ENCODE measurements around the gene XRCC6. TPM values are rescaled to one million over a fixed set of nuclear protein-coding genes. Genes with fewer than 3 reads are reported as not detected.
A peak's percentile ranks its signal among the peaks of the same experiment; 100 is the strongest.

The XRCC6 gene
- total and polyA plus RNA-seq, 2 of the 4 experiments (the other 2 are of a cell fraction), result 202 to 401 TPM

DNA sequence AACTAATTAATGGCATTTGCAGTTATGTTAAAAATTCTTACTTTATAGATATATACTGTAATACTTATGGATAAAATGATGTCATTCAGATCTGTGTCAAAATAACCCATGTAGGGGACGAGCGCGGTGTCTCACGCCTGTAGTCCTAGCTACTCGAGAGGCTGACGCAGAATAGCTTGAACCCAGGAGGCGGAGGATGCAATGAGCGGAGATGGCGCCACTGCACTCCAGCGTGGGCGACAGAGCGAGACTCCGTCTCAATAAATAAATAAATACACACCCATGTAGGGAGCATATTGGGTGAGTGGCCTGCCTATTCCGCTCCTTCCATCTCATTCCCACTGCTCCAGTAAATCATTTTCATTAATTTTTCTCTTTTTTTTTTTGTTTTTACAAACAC, 60.5 kb downstream of the XRCC6 start:
- Histone ChIP-seq H3K14ac (replicated peaks; ENCODE audit: low read depth, low read length) (no peak overlapping the region), H2BK5ac (ENCODE audit: low read depth, low read length, poor library complexity, severe bottlenecking) (no peak overlapping the region), H3K56ac (ENCODE audit: extremely low read depth, insufficient read depth, low read length) (no peak overlapping the region), H3K4me1 (ENCODE audit: control insufficient read depth, insufficient read depth, low read length) (no peaks in the 10 kb centered on the region; the same call in 1 of the 2 replicates), H4K5ac (ENCODE audit: low read depth, low read length) (no peak overlapping the region), H3K79me1 (ENCODE audit: low read depth in 1 of 2, low read length in 2 of 2) (peaks cover 22 to 62% of the 10 kb centered on the region in 2 experiments), H3K9ac (ENCODE audit: low read depth, low read length) (no peak overlapping the region), H3K4ac (ENCODE audit: low read depth, low read length) (no peak overlapping the region), H3K36me3 (ENCODE audit: control insufficient read depth, insufficient read depth, low read length) (peaks cover 15% of the 10 kb centered on the region), H3K9me3 (ENCODE audit: control insufficient read depth, insufficient read depth, low read length) (no peaks in the 10 kb centered on the region), H4K20me1 (ENCODE audit: insufficient read depth, low read length) (peaks cover 32% of the 10 kb centered on the region), H3K18ac (ENCODE audit: low read depth, low read length) (no peak overlapping the region), H2AK9ac (replicated peaks; ENCODE audit: low read depth, low read length, poor library complexity) (no peak overlapping the region), H2AFZ (replicated peaks; ENCODE audit: low read length, poor library complexity) (no peak overlapping the region), H2BK20ac (ENCODE audit: low read depth, low read length) (no peak overlapping the region), H4K8ac (ENCODE audit: low read depth in 2 of 2, low read length in 2 of 2) (no peak overlapping the region), H2AK5ac (ENCODE audit: low read depth, low read length) (no peak overlapping the region), H3K9me1 (ENCODE audit: insufficient read depth, low read length) (peaks cover 7% of the 10 kb centered on the region; the same call in 1 of the 2 replicates), H3K27ac (ENCODE audit: insufficient read depth, low read length) (no peak overlapping the region), H3K4me3 (ENCODE audit: insufficient read depth, low read depth, low read length) (peak overlapping the region; percentile 94), H3K27me3 (ENCODE audit: control insufficient read depth, insufficient read depth, low read length) (no peaks in the 10 kb centered on the region), H2BK120ac (ENCODE audit: low read depth, low read length) (no peak overlapping the region), H3K4me2 (ENCODE audit: low read depth, low read length) (peak overlapping the region; percentile 63), H2BK15ac (ENCODE audit: low read depth, low read length) (no peak overlapping the region), H3K23ac (ENCODE audit: low read depth, low read length) (no peak overlapping the region; the same call in 1 of the 2 replicates), H4K91ac (ENCODE audit: insufficient read depth, low read depth, low read length) (no peak overlapping the region)
- ATAC-seq (ENCODE audit: low read depth), result no peak
- in situ Hi-C loops (cut with MboI; ENCODE audit: low sequenced_read_pairs), result no loop called here
- DNase-seq, result no peak
- no TSS peak for BruUV-seq (replicated peaks)
- dilution Hi-C loops (cut with HindIII; ENCODE audit: low sequenced_read_pairs, unreplicated experiment), result no loop called here
- POLR2A ChIA-PET (ENCODE audit: unreplicated experiment), result no interaction called here
- no peak for TF ChIP-seq CHD1 (IDR thresholded peaks at IDR 0.05; ENCODE audit: low read depth, low read length)
- no peak for TF ChIP-seq MAZ (IDR thresholded peaks at IDR 0.05; ENCODE audit: borderline replicate concordance, low read depth, low read length)
- no peak for TF ChIP-seq BHLHE40 (IDR thresholded peaks at IDR 0.05; ENCODE audit: low read depth, low read length)
- TF ChIP-seq SMC3 (IDR thresholded peaks at IDR 0.05; ENCODE audit: low read depth, low read length), result no peak
- no peak for TF ChIP-seq CTCF (conservative IDR thresholded peaks at IDR 0.05; ENCODE audit: low read depth, low read length)
- no peak for TF ChIP-seq FOS (IDR thresholded peaks at IDR 0.05; ENCODE audit: low read depth, low read length)
- no peak for TF ChIP-seq NFE2L2 (IDR thresholded peaks at IDR 0.05; ENCODE audit: low read depth, low read length)
- no peak for TF ChIP-seq CEBPB (IDR thresholded peaks at IDR 0.05; ENCODE audit: low read depth, low read length)
- no peak for TF ChIP-seq RFX5 (IDR thresholded peaks at IDR 0.05; ENCODE audit: low read depth, low read length)
- no peak for TF ChIP-seq MXI1 (IDR thresholded peaks at IDR 0.05; ENCODE audit: borderline replicate concordance, low read depth, low read length)
- TF ChIP-seq POLR2A (IDR thresholded peaks at IDR 0.05; ENCODE audit: low read depth, low read length), result no peak
- TF ChIP-seq RAD21 (IDR thresholded peaks at IDR 0.05; ENCODE audit: low read length), result no peak
- TF ChIP-seq RCOR1 (IDR thresholded peaks at IDR 0.05; ENCODE audit: insufficient replicate concordance, low read length), result no peak
- no peak for TF ChIP-seq MAFK (IDR thresholded peaks at IDR 0.05; ENCODE audit: low read depth, low read length)
- CTCF ChIA-PET, result no interaction called here
- intact Hi-C loops (cut with micrococcal nuclease), result no loop called here
- WGBS, 2 experiments (ENCODE audit: extremely low coverage in 2 of 2, insufficient read length in 1 of 2), result no CpG with 5 or more reads among the region's 14 CpGs
